GM21390 (cell line): ENCODE results near the gene ACSL5.

Source experiments
- ATAC-seq: cut with Tn5 transposase; IDR thresholded peaks from one replicate; pipeline ENCODE4 v1.9.1; 2021; ENCODE audit not compliant: unreplicated experiment

ACSL5 gene, protein sequence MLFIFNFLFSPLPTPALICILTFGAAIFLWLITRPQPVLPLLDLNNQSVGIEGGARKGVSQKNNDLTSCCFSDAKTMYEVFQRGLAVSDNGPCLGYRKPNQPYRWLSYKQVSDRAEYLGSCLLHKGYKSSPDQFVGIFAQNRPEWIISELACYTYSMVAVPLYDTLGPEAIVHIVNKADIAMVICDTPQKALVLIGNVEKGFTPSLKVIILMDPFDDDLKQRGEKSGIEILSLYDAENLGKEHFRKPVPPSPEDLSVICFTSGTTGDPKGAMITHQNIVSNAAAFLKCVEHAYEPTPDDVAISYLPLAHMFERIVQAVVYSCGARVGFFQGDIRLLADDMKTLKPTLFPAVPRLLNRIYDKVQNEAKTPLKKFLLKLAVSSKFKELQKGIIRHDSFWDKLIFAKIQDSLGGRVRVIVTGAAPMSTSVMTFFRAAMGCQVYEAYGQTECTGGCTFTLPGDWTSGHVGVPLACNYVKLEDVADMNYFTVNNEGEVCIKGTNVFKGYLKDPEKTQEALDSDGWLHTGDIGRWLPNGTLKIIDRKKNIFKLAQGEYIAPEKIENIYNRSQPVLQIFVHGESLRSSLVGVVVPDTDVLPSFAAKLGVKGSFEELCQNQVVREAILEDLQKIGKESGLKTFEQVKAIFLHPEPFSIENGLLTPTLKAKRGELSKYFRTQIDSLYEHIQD

DNA sequence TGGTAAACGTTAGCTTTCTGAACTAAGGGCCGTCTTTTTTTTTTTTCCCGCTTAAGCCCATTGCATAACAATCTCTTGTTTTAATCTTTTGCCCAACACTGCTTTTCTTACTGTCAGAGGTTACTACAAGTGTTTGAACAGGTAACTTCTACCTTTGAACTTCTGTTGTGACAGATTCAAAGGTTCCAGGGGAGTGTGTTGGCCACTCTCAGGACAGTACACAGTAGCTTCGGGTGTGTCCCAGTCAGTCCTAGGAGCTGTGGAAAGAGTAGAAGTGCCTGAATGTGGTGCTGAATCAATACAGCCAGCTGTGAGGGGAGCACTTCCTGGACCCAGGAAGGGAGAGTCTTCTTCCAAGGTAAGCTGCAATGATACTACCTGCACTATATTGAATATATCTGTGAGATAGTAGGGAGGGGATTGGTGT lies at the start of gene ACSL5:
ACSL5 (plus strand) TSS at position 205 of the 427 bp plus-strand sequence. CDS start 20,831 bp downstream, outside the sequence.
- ATAC-seq: no peak

DNA sequence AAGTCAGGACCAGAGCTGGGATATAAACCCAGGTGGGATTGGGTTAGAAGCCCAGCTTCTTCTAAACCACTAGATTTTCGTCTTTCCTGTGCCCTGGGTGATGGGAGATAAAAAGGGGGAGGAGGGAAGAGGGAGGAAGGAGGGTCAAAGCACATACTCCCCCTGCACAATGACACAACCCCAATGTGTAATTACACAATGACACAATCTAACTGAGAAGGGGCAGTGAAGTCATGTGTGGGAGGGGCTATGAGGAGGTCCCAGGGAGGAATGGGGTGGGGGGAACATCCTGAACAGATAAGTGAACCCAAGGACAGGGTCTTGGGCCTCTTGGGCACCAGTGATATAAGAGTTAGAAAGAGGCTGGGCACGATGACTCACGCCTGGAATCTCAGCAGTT lies 46.2 kb upstream of the ACSL5 start:
- no peak for ATAC-seq

DNA sequence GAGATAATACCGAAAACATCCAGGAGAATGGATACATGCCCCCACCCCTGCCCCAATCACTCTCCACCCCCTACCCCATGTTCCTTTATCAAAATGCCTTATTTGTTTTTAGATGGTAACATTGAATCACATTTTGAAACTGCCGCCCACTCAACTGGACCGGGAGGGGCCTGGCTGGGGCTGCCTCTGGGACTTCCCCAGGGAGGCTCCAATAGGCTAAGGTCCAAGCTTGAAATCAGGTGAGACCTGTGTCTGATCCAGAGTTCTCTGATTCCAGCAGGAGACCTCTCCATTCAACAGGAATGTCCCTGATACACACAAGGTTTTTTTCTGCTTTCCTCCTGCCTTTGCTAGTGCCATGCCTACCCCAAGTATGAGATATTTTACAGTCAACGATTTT lies 43.8 kb upstream of the ACSL5 start:
- no peak for ATAC-seq

DNA sequence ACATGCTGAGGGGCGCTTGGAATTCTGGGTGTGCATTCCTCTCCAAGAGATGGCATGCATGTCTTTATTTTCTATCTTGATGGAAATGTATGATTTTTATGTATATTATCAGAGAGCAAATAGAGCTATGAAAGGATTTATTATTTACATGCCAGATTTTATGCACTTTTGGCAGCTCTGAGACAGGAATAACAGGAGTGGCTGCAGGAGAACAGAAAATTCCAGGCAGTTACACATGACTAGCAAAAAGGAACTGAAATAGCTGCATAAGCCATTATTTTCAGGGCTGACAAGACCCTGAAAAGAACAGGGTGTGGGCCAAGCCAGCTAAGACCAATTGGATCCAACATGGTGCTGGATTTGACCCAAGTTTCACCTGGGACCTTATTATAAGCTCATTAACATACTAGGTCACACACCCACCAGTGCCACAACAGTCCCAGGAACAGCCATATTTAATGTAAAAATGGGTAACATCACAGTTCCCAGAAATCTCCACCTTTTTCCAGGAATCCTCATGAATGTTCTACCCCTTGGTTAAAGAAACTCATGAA lies 43.2 kb upstream of the ACSL5 start:
- no peak for ATAC-seq

DNA sequence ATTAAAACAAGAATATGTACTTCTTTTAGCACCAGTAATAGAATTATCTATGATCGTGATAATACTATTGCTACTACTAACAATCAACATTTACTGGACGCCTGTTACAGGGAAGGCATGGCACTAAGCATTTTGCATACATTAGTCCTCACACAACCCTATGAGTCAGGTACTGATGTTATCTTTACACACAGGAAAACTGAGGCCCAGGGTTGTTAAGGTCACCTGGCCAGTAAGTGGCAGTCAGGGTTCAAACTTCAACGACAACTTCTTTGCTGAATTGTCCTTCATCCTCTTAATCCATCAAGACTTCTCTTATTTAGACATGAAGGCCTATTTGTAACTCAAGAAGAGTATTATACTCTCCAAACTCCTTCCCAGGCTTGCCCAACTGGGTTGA lies 41.9 kb upstream of the ACSL5 start:
- ATAC-seq: no peak

DNA sequence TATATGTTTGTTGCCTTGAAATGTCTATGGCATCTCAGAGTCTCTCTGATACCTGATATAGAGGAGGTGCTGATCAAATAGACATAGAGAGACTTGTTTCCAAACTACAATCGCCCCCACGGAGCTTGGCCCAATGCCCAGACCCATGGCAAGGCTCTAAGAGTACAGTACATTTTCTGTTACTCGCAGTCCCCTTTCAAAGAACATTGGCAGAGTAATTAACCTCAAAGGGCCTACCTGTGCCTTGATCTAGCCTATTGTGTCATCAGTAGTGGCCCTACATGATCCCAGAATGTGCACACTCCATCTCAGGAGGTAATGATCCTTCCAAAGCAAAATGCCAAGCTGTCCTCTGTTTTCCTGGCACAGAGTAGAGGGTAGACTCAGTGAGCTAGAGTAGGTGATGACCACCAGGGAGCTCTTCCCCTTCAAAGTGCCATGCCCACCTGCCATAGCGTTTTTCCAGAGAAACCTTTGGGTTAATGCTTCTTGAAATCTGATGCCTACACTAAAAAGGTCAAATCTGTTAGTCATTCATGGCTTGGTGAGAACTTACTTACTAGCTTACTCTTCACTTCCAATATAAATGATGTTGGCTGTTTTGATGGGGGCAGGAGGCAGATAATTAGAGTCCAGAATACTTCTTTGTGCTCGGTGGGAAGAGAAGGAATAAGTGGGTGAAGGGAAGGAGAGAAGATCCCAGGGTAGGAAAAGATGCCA lies 41.2 kb upstream of the ACSL5 start:
- ATAC-seq: no peak

DNA sequence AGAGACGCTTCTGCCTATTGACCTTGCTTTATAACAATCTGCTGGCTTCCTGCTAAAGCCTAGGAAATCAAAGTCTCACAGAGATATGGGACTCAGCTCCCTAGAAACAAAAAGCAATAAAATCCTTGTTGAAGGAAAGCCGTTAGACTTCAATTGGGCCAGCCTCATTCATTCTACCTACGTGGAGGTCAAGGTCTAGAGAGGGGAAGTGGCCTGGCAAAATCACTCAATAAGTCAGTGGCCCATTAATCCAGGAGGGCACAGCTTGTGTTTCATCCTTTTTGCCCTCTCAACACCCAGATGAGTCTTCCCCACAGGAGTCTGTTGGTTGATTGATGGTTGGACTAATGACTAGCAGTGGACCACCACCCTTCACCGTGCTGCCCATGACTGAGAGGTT lies 40.5 kb upstream of the ACSL5 start:
- ATAC-seq: no peak

DNA sequence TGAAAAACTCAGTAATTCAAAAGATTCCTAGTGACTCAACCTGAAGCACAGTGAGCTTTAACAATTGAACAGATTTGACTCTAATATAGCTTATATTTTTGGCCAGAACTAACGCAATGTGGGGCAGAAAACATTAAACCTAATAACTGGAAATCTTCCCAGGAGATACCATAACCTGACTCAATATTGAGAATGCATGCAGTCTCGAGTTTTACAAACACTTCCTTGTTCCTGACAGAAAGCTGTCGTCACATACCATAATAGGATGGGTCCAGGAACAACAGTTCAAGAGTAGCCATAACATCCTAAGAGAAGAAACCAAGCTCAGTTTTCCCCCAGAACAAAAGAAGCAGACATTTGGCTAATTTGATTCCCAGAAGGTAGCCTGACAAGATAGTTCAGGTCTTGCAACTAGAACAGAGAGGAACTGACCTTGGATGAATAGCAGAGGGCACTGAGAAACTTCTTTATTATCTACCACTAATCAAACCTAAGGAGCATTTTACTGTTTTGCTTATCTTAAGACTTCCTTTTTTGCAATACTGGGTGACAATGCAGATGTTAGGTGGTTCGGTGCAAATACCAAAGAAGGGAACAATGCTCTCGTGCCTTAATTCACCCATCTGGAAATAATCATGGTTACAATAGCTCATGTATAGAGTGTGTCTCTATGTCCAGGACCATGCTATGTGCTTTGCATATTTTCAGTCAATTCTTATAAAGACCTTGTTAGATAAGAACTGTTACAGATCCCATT lies 38.6 kb upstream of the ACSL5 start:
- ATAC-seq: no peak

DNA sequence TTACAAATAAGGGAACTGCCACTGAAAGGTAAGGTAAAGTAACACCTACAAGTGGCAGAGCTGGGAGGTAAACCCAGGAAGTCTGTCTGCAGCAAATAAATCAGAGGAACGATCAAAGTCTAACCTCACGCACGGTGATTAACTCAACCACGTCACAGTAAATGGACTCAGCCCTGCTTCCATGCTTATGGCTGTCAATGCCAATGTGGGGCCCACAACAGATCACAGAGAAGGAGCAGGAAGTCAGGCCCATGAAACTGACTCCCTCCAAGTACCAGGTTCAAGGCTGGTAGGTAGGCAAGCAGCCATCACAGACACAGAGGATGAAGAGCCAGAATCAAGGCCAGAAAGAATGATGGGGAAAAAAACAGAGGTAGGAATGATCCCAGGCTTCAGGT lies 38.0 kb upstream of the ACSL5 start:
- no peak for ATAC-seq

DNA sequence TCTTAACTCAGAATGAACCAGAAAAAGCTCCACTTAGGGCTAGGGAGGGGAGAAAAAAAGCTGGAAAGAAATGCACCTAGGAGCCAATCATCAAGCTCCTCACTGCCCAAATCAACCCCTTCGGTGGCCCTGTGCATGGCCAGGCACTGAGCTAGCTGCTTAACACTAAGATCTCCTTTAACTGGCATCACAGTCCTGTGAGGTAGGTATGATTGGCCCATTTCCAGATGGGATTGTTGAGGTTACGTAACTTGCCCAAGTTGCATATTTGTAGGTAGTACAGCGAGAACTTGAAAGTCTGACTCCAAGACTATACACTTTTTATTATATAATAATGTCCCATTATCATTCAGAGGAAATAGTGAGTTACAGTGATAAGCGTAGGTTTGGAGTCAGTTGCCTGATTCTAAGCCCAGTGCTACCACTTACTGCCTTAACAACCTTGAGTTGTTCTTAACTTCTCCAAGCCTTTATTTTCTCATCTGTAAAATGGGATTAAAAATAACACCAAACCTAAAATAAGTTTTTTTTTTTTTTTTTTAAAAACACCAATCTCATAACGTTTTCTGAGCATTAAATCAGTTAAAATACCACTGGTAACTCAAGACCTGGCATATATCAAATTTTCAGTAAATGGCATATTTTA lies 37.2 kb upstream of the ACSL5 start:
- no peak for ATAC-seq

DNA sequence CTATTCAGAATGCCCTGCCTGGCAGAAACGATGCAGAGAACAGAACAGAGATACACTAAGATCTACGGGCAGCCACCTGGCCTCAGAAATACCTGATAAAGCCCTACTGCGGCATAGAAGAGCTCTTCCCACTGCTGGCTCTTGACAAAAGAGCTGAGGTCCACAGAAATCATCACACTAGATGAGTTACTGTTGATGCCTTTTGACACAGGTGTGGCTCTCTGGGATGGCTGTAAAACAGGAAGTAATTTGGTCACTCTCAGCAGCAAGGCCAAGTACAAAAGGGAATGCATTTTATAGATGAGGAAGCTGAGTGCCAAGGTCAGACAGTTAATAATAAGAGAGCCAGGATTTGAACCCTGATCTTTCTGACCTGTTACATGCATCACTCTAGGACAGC lies 35.0 kb upstream of the ACSL5 start:
- ATAC-seq: no peak

DNA sequence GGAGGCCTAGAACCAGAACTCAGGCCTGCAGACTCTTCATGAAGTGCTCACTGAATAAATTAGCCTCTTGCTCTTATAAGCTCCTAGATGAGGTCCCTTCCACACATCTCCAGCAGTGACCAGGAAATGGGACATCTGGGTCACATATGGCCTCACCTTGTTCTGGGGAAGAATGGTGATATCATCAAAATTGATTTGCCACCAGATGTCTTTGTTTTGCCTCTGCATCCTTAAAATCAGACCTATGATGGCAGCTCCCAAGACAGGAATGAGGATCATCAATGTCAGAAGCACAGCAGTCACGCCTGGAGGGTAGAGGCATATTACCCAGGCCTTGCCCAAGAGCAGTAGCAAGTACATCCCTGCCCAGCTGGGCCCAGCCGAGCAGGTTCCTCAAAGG lies 33.3 kb upstream of the ACSL5 start:
- no peak for ATAC-seq

DNA sequence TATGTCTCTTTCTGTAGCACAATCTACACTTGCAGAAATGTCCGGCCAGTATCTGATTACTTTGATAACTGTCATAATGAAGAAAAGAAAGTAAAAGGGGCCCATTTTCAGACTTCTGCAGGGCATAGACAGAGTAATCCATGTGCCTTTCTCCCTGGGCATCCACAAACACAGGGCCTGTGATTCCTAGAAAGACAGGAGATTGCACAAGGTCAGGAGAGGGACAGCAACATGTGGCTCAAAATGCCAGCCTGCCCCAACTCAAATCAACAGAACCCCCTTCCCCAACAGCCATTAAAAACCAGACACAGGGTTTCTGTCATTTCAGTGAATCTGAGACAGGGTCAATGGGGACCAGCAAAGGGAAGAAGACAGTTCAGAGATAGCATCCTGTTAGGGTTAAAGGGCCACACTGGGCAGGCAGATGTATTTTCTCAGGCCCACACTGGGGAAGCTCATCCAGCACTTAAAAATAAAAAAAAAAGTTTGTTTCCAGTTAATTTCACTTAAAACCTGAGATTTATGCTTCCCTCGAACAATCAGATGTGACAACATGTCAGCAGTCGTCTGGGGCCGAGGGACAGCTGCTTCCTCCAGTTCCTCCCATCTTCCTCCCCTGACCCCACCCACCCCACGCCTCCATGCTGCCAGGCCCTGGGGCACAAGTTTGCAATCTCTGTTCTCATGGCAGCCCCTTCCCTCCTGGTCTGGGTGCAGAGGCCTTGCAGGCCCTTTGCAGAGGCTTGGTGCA lies 30.7 kb upstream of the ACSL5 start:
- ATAC-seq: no peak

DNA sequence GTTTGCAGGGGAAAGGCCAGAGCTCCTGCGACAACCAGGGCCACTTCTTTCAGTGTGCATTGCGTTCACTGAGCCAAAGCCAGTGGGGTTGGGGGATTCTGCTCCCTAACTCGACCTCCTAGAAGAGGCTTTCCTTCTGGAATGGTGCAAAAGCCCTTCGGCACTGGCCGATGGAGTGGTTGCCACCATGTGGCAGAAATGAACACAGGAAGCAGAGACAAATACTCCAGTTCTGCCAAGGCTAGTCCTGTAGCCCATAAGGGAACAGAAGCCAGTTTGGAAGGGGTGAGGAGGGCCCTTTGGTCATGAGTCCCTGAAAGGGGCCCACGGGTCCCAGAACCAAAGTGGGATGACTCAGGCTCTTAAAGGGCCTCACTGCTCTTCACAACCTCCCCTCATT lies 29.7 kb upstream of the ACSL5 start:
- ATAC-seq: no peak

DNA sequence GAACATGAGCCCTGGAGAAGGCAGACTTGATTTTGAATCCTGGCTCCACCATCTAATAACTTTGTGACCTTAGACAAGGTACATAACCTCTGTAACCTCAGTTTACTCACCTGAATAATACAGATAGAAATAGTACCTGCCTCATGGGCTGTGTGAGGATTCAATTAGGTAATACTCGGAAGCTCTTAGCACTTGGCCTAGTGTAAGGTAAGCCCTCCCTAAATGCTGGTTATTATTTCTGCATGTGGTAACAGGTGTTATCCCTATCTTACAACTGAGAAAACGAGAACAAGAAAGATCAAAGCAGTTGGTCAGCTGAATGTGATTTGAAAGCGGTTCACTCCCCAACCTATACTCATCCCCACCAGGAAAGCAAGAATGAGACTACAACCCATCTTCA lies 28.7 kb upstream of the ACSL5 start:
- no peak for ATAC-seq

DNA sequence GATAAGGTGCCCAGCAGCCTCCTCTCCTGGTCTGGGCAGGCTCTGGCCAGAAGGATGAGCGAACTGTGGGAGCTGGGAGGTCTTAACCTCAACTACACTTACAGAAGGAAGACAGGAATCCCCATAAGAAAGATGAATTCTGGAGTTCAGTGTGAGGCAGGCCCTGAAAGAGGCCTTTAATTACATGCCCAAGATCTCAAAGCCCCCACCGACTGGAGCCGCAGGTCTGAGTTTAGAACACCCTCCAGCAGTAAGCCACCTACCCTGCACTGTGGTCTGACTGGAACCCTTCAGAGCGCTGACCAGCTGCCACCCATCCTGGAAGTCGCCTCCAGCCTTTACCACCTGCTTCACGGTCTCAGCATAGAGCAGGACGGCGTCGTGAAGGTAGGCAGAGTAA lies 28.2 kb upstream of the ACSL5 start:
- ATAC-seq: no peak

DNA sequence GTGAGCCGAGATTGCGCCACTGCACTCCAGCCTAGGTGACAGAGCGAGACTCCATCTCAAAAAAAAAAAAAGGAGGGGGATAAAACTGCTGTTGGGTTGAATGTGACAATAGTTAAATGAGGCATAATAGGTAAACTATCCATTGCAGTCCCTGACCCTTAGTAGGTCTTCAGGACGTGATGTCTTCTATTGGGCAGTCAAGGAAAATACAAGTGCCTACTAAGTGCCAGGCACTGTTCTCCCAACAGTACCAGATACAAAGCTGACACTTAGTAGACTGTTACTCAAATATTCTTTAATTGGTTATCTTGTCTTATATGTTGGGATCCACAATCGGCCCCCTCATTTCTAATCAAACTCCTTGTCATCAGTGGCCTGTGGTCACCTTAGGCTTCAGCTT lies 27.1 kb upstream of the ACSL5 start:
- ATAC-seq: no peak

DNA sequence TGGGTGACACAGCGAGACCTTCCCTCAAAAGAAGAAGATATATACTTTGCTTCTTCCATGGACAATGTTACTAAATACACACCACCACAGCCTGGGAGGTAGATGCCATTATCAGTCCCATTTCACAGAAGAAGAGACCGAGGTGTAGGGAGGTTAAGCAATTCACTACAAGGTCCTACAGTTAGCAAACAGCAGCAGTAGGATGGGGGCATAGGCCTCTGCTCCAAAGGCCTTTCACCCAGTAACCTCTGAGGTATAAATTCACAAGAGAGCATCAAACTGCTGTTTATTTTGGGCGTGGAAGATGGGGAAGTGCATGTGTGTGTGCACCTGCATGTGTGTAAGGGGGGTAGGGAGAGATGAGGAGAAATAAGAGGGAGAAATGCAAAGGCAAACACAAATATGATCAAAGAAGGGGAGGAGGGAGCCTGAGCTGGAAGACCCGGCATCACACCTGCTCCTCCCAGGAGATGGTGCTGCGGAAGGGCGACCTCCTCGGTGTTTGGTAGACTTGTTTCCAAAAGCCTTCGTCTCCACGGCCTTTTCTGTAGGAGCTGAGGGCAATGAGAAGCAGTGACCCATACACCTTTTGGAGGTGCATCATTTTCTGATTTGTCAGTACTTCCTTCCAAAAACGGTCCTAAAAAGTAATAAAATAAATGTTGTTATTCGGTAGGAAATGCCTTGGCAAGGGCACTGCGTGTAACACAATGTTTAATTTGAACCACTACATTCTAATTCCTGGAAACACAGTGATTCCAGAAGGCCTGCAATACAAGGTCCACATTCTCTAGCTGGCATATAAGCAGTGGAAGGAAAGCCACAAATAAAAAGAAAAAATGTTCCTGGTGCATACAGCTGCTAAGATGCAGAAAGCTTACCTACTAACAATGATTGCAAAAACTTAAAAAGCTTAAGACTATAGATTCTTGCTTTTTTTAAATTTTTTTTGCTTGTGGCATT lies 25.9 kb upstream of the ACSL5 start:
- ATAC-seq: no peak

DNA sequence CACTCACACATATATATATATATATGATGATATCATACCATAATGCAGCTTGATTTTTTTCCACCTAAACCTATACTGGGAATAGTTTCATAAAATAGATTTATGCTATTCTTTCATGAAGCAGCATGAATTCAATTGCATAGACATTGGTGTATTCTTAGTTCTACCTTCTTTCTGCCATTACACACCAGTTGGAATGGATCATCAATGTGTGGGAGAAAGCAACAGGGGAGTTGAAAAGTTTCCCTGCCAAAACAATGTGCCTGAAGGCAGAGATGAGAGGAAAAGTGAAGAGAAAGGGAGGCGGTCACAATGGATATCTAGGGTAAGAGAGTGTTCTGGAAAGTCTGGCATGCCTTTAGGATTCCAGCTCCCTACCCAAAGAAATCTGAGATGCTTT lies 25.2 kb upstream of the ACSL5 start:
- ATAC-seq: no peak
